GM21360 (cell line): ENCODE measurements around the gene DNAJC8.
A peak's percentile ranks its signal among the peaks of the same experiment; 100 is the strongest.

Experiments used
- ATAC-seq: cut with Tn5 transposase; IDR thresholded peaks from one replicate; pipeline ENCODE4 v1.9.1; 2021; ENCODE audit warnings: mild to moderate bottlenecking, moderate library complexity; ENCODE audit not compliant: unreplicated experiment

Gene DNAJC8

DNA sequence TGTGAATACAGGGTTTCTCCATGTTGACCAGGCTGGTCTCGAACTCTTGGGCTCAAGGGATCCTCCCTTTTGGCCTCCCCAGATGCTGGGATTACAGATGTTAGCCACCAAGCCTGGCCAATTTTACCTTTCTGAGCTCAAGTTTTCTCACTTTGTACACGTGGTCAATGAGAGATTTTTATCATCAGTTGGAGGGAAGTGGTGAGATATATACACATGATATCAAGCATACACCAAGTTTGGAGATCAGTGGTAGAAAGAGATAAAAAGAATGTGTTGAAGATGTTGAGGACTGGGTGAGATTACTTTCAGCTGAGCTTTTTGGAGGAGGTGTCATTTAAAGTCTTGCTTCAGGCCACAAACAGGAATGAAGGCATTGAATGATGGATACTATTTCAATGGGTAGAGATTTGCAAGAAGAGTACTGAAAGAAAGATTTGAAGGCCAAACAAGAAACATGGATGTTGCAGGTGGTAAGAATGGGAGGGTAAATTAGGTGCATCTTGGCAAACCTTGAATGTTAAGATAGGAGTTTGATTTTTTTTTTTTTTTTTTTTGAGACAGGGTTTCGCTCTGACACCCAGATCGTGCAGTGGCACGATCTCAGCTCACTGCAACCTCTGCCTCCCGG lies 23.5 kb upstream of the DNAJC8 start:
- ATAC-seq: no peak

DNA sequence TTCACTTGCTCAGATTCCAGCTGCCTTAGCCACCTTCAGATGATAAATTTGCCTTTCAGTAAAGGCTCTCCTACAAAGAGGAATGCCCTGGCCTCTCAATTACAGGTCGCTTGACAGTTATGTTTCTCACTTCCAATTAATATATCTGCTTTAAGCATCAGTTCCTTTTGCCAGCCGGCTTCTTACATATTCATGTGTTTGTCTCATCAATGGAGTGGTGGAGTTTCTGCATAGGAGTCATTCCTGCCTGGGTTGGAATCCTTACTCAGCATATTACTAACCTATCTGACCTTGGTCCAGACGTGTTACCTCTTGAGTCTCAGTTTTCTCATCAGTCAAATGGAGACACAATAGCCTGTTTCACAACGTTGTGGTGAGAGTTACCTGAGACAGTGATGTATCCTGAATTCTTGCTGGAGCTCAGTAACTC lies 17.1 kb upstream of the DNAJC8 start:
- ATAC-seq: no peak

DNA sequence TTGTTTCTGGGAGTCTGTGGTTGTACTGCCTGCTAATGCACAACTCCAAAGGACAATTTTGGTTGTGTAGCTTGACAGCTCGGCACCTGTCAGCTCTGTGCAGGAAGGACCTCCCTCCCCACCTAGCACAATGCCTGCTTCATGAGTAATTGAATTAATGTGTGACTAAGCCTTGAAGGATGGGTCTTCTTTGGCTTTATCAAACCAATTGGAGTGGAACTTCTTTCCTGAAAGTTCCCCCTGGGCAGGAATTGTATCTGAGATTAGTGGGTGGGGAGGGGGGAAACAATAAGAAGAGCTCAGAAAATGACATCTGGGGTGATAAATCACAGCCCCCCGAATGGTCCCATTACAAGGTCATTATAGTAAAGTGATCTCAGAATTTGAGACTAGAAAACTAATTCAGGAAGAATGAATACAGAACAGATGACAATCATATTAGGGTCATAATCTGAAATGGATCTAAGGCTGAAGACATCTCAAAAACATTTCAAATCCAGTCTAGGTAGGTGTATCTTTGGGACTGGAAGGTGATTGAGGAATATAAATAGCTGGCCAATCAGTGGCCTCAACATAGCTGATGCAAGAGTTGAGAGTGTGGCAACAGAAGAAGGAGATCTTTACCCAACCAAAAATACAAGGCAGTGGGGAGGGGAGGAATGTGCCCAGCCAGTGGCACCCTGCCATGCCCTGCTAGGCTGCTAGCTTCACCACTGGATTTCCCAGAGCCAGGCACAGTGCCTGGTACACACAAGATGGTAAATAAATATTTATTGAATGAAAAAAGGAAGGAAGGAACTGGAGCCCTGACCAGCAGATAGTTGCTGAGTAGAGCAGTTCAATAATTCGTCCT lies 16.4 kb upstream of the DNAJC8 start:
- ATAC-seq: no peak

DNA sequence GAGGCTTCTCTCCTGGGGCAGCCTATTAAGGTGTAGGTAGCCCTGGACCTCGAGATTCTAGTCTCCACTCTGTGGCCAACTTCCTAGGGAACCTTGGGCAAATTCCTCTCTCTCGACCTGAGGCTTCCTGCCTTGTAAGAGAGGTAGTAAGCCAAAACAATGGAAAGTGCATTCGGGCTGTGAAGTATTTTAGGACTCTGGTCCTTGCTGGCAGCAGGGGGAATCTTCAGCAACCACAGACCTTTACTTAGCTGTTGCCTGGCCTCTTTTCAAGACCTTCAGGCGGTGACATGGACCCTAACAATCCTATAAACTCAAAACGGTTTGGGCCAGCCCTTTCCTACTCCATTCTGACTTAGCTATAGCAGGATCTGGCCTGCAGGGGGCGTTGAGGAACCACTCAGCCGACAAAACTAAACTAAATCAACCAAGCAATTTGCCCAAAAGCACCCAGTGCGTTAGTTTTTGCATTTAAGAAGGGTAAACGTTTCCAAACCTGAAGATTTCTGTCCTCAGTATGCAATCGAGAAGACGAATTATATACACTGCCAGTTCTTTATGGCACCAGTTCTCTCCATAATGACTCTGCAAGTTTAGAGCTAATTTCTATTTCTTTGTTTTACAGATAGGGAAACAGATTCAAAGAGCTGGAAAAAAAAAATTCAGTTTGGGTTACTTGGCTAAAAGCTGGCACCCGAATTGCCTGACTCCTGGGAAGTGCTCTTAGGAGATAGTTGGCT lies 15.6 kb upstream of the DNAJC8 start:
- no peak for ATAC-seq

DNA sequence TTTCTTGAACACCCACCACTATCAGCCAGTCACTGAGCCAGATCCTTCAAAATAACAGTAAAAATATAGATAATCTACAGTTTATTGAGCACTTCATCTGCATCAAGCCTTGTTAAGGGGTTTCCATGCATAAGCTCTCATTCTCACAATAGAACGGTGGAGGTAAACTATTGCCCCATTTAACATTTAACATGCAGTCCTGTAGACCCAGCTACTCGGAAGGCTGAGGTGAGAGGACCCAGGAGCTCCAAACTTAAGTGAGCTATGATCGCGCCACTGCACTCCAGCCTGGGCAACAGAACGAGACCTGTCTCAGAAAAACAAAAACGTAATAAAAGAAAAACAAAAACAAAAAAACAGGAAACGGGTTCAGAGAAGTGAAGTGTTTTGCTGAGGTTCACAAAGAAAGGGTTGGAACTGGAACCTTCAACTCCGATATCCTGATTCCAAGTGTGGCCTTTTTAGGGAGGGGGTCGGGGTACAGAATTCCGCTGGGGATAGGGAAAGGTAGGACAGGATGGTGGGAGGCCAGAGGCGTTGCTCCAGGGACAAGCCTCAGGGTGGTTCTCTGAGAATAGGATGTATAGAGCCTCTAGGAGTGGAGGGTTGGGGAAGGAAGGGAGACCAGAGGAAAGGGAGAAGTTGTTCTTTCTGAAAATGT lies 14.9 kb upstream of the DNAJC8 start:
- no peak for ATAC-seq

DNA sequence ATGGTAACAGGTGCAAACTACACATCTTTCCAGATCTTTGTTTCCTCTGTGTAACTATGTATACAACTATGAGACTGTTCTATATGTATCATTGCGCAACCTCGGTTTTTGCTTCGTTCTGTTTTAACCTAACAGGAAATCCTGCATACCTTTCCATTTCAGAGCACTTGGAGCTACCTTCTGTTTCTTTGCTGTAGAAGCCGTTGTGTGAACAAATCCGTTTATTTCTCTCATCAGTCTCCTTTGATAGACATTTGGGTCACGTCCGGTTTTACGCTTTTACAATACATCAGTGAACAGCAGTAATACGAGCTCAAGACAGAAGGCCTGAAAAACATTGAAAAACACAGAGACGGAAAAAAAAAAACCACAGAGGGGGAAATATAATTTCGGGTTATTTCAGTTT lies 13.6 kb upstream of the DNAJC8 start:
- ATAC-seq: no peak

DNA sequence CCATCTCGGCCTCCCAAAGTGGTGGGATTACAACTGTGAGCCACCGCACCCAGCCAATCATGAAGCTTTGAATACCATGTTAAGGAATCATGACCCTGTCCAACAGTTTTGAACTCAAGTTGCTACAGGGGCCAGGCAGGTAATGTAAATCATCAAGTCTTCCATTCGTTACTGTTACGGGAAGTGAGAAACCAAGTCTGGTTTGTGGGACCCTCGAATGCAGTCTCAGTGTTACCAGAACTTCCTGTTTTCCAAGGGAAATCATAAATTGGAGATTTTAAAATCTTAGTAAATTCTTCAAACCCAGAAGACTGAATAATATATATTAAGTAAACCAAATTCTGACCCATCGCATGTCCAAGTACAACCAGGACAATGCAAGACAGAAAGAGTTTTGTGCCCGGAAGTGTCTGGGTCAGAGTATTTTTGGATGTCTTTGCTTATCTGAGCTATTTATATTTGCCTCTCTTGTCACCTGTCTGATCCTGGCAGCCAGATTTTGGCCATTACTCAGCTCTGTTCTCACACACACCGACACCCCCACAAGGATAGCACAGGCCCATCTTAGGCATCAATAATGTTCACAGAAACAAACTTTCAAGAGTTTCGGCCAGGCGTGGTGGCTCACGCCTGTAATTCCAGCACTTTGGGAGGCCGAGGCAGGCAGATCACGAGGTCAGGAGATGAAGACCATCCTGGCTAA lies 11.9 kb upstream of the DNAJC8 start:
- no peak for ATAC-seq

DNA sequence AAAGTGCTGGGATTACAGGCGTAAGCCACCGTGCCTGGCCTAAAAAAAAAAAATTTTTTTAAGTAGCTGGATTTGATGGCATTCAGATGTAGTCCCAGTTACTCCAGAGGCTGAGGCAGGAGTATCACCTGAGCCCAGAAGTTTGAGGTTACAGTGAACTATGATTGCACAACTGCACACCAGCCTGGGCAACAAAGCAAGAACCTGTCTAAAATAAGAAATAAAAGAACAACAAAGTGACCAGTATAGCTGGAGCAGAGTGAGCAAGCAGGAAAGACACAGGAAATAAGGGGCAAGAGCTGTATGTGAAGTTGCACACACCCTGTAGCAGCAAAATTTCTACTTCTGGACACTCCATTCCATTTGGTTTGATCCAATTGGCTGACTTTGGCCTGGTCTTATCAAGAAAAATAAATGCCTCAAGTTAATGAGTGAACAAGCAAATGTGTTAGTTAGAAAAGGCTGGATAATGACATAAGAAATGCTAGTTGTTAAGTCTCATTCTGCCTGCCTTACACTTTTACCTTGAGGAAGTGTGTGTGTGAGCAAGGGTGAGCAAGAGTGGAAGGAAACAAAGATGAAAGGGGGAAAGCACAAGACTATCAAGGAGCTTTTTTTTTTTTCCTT lies 11.0 kb upstream of the DNAJC8 start:
- ATAC-seq: no peak

DNA sequence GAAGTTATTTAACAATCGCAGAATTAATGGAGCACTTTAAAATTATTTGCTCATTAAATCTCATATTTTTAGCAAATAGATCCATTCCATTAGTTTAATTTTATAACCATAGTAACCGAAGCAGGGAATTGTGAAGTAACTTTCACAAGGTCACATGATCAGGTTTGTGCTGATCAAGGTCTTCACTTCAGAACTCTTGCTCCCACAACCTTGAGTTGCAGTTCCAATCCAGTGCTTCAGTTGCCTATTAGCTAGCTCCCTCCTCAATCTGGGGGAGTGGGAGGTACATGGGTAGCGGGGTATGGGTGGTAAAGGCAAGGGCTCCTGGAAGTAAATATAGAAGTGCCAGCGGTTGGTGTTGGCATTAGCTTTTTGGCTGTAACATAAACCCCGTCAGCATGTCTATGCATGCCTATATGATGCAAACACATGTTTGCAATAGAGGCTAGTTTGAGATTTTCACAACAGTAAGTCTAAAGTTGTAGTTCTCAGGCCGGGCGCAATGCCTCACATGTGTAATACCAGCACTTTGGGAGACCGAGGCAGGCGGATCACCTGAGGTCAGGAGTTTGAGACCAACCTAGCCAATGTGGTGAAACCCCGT lies 8.9 kb upstream of the DNAJC8 start:
- no peak for ATAC-seq

DNA sequence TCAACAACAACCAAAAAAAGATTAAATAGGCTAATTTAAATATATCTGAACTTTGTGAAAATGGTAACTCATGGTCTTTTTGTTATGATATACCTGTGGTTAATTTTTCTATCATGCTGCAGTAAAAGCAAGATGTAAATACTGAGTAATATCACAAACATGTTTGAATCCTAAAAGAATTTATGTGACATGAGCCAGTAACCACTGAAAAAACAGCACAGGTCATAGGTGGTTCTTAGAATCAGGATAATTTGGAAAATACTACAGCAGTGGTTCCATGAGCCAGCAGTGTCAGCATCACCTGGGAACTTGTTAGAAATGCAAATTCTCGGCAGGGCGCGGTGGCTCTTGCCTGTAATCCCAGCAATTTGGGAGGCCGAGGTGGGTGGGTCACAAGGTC lies 7.2 kb upstream of the DNAJC8 start:
- ATAC-seq: no peak

DNA sequence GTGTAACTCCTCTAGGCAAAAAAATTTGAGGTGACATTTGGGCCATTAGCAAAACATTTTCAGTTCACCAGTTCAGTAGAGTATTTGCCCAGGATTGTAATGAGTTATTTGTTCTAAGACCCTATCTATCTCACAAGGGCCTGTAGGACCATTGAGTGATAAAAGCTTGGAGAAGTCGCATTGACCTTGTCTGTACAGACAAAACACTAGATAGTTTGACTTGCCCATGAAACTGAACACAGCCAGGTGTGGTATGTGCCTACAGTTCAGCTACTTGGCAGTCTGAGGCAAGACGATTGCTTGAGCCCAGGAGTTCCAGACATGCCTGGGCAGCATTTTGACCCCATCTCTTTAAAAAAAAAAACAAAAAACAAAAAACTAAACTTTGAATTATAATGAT lies 6.2 kb upstream of the DNAJC8 start:
- ATAC-seq: no peak

DNA sequence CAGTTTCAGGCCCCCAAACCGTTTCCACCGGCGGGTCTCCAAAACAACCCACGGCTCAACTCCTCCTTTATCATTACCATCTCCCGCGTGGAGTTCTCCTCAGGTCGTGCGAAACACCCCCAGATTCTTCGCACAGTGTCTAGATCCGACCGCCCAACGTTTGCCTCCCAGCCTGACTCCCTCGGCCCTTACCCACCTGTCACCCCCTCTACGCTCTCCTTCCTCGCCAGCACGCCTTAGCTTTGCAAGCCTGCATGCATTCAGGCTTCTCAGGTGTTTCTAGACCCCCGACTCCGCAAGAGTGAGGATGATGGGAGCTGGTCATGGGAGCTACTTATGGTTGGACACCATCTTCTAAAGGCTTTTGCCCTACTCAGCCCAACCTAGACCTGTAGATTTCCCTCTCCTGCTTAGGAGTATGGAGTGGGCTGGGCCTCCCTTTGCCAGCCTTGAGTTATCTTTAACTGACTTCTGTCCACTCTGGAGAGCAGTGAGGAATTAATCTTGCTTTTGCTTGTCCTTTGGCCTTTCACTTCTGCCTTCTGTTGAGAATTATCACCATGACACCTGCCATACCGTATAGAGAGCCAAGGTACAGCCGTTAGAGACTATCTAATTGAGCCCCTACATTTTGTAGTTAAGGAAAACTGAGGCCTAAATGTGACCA lies 4.0 kb upstream of the DNAJC8 start:
- no peak for ATAC-seq

DNA sequence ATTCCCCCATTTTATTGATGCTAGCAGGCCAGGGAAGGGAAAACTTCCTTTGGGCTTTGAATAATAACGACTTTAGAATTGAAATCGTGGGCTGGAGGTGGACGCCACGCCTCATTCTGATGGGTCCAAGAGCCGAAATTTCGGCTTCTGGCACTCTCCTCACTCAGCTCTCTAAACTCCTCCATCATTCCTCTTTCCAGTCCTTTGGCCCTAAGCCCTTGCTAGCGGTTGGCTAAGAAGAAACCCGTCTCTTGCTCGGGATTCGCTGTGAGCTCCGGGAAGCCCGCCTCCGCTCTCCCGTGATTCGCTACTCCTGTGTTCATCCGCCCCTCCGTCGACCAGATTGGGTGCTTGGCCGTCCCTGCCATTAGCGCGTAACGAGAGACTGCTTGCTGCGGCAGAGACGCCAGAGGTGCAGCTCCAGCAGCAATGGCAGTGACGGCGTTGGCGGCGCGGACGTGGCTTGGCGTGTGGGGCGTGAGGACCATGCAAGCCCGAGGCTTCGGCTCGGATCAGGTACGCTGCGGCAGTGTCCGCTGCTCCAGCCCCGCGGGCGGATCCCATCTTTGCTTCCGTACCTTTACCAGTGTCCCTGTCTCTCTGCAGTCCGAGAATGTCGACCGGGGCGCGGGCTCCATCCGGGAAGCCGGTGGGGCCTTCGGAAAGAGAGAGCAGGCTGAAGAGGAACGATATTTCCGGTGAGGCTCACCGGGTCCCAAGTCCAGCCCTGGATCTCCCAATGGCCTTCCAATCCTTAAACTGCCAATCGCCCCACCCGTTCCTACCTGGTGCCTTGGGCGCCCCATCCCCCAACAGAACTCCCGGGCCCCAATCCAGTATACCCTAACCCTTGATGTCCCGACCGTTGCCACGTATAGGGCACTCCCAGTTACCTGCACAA lies 3.2 kb upstream of the DNAJC8 start, which contains the start of gene ATP5IF1:
Gene ATP5IF1 (plus strand): TSS at position 370 of the 901 bp plus-strand sequence. CDS start 60 bp downstream, at position 430.
- ATAC-seq: peak; percentile 75

DNA sequence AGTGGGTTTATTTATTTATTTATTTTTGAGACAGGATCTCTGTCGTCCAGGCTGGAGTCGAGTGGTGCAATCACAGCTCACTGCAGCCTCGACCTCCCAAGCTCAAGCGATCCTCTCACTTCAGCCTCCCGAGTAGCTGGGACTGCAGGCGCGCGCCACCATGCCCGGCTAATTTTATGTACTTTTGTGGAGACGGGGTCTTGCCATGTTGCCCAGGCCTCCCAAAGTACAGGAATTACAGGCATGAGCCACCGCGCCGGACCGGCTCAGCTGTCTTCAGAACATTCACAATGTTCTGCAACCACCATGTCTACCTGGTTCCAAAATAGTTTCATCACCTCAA lies 406 bp upstream of the DNAJC8 start:
- ATAC-seq: no peak

DNA sequence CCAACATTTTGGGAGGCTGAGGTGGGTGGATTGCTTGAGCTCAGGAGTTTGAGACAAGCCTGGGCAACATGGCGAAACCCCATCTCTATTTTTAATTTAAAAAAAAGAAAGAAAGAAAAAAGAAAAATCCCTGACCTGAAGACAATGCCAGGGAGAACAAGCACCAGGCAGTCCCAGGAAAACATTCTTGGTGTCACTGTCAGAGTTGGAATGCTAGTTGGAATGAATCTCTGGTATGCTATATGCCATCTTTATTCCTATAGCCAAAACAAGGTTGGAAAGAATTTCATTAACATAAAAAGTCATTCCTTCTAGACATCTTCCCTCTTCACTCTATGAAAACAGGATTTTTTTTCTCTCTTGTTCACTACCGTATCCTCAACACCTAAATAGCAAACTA lies 2.8 kb downstream of the DNAJC8 start:
- no peak for ATAC-seq

DNA sequence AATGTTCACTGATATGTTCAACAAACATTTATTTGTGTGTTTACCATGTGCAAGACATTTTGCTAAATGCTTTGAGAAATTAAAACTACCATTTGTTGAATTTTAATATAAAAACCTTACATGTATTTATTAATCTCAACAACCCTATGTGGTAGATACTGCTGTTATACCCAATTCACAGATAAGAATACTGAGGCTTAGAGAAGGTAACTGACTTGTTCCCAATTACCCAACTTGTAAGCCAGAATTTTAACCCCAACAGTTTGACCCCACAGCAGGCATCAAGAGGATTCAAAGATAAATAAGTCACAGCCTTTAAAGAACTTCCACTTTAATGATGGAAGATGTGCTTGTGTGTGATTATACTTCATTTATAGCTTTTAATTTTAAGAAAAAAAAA lies 3.7 kb downstream of the DNAJC8 start:
- no peak for ATAC-seq

DNA sequence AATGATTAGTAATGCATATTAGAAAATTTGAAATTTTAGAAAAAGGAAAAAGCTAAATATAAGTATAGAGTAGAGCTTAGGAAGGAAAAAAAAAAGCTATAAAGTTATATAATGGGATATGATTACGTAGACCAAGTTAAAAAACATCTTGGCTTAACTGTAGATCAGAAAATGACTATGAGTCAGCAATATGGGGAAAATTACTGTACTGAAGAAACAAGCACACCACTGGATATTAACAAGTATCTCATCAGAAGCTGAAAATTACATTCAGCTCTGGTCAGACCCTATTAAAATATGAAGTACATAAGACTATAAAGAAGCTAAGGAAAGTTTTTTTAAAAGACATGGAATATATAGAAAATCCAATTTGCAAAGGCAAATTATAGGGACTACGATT lies 19.5 kb downstream of the DNAJC8 start:
- ATAC-seq: no peak

DNA sequence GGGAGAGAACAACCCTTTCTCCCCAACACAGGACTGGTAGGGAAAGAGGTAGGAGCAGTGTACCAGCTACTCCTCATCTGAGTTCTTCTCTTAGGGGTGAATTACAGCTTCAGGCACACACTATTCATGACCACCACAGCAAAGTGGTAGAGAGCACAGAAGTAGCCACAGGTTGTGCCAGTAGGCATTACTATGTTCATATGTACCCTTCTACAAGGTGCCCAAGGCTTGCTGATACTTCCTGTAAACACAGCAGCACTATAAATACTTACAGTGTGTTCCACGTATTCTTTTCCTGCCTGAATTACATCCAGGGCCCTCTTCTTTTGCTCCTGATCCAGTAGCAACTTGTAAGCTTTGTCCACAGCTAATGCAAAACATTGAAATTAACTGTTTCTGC lies 23.1 kb downstream of the DNAJC8 start:
- ATAC-seq: no peak
